ENCODE measurements around the gene PREPL.
"Not testable (repeated sequence)": the region's sequence is repeated elsewhere in the genome, so short reads cannot be mapped to it uniquely, and the experiment has no call there.

Gene PREPL

DNA sequence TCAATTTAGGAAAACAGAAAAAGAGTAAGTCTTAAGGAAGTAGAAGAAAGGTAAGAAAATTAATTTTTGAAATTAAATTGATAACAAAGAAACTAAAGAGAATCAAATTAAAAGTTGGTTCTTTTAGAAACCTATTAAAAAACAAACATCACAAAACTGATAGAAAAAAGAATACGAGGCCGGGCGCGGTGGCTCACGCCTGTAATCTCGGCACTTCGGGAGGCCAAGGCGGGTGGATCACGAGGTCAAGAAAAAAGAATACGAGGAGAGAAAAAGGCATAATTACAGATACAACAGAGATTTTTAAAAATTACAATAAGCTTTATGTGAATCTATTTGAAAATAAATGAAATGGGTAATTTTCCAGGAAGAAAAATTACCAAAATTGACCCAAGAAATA lies 11.8 kb downstream of the PREPL start:
- in situ Hi-C loops (cut with MboI; ENCODE audit: low sequenced_read_pairs) = no loop called here

- in situ Hi-C loops (cut with MboI; ENCODE audit: low sequenced_read_pairs) = no loop called here
These were observed 12.9 kb downstream of the PREPL start for GRCh38 chr2:44348400-44348799.

DNA sequence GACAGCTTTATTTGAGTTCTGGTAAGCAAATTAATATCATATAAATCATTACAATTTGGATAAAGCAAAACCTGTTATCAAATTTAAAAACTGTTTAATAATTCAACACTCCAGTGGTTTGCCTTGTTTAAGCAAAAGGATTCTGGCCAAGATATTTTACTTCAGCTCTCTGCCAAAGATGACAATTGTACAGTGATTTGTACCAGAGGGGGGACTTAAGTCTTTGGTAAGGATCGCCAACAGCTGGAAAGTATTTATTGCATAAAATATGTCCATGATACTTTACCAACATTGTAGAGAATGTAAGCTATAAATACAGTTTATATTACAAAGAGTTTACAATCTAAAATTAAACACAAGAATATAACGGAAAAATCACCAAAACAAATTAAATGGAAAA lies 13.8 kb downstream of the PREPL start:
- in situ Hi-C loops (cut with MboI; ENCODE audit: low sequenced_read_pairs) = no loop called here

GRCh38 chr2:44342854-44343253 lies 18.4 kb downstream of the PREPL start:
- in situ Hi-C loops (cut with MboI; ENCODE audit: low sequenced_read_pairs) = no loop called here

- in situ Hi-C loops (cut with MboI; ENCODE audit: low sequenced_read_pairs) = no loop called here
These were observed 25.3 kb downstream of the PREPL start for GRCh38 chr2:44335806-44336538.

DNA sequence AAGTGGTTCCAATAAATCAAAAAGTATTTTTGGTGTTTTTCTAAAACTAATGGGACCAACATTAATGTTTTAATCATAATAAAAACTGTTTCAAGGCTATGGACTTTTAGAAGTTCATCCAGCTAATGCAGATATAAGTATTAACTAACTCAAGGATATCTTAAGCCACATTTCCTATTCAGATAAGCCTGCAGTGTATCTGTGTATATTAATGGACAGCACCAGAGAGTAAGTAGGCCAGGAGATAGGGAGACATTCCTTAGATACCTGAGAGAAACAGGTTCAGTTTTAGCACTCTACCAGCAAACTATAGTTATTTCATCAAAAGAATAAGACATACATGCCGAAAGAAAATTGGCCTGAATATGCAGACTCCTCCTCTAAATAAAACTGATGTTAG lies 27.3 kb downstream of the PREPL start:
- in situ Hi-C loops (cut with MboI; ENCODE audit: low sequenced_read_pairs) = no loop called here

GRCh38 chr2:44330801-44331200 lies 30.5 kb downstream of the PREPL start:
- in situ Hi-C loops (cut with MboI; ENCODE audit: low sequenced_read_pairs) = no loop called here

GRCh38 chr2:44329343-44329742 lies 32.0 kb downstream of the PREPL start:
- in situ Hi-C loops (cut with MboI; ENCODE audit: low sequenced_read_pairs) = no loop called here

GRCh38 chr2:44328750-44329149 lies 32.5 kb downstream of the PREPL start:
- in situ Hi-C loops (cut with MboI; ENCODE audit: low sequenced_read_pairs) = no loop called here

DNA sequence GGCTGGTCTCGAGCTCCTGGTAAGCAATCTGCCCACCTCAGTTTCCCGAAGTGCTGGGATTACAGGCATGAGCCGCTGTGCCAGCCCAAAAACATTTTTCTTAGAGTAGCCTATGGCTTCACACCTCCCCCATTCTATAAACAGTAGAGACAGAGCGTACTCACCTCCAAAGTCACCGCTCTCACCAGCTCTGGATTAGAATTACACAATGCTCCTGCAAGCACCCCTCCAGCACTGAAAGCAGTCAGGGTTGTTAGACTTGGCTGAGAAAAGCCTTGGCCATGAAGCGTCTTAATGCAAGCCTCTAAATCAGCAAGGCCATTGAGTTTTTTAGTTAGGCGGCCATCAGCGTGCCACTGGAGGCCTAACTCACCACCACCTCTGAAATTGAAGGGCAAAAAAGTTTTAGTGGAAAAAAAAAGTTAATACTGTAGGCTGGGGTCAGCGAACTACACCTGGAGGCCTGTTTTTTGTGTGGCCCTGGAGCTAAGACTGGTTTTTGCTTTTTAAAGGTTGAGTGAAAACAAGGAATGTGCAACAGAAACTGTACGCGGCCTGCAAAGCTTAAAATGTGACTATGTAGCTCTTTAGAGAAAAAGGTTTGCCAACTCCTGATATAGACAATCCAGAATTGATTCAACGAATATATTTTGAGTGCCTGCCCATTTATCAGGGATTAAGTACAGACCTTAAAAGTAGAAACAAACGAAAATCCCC lies 34.6 kb downstream of the PREPL start:
- in situ Hi-C loops (cut with MboI; ENCODE audit: low sequenced_read_pairs) = no loop called here

DNA sequence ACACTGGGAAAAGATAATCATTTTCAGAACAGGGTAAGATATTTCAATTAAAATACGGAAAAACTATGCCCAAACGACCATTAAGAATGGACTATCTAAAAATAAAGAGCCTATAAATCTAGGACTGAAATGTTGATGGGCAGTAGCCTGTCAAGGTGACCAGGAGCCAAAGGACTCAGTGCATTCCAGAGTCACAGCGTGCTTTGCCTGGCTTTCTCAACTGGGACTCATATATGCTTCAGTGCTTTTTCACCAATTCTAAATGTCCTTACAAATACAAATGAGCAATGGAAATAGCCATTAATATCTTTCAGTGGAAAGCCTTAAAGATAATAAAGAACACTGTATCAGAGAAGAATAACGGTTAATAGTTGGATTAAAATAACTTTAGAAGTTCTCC lies 35.4 kb downstream of the PREPL start:
- in situ Hi-C loops (cut with MboI; ENCODE audit: low sequenced_read_pairs) = no loop called here

DNA sequence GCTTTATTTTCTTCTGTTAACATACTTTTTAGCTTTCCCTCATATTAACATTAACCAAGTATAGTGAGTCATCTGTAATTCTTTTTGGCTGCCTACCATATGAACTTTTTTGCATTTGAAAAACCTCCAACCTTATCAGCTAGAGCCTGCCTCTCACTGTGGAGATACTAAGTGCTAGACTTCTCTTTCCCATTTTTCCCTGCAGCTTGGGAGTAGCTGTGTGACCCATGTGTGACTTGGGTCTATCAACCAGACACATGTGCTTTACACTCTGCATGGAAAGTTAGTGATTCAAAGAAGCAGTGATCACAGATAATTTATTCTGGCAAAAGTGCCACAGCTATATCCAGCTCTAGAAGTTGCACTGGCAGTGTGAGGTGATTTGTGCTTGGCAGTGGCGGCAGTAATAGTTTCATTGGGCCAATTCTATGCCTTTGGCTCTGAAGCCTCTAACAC lies 36.3 kb downstream of the PREPL start:
- in situ Hi-C loops (cut with MboI; ENCODE audit: low sequenced_read_pairs) = no loop called here

- in situ Hi-C loops (cut with MboI; ENCODE audit: low sequenced_read_pairs) = no loop called here
These were observed 39.9 kb downstream of the PREPL start for GRCh38 chr2:44321360-44321759.

DNA sequence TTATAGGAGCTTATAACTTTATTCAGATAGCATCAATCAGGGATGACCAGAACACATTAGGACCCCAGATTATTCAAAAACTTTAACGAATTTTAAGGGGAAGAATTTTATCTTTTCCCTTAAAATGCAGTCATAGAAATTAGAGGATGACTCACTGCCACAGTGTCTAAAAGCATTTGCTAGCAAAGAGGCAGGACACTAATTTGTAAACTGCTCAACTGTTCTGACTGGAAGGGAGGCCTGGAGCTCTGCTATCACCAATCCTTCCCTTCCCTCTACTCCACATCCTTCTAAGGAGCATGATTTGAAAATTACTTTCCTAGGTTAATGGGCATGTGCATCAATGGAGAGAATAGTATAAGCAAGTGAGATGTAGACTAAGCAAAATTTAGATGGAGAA lies 40.5 kb downstream of the PREPL start:
- in situ Hi-C loops (cut with MboI; ENCODE audit: low sequenced_read_pairs) = no loop called here

DNA sequence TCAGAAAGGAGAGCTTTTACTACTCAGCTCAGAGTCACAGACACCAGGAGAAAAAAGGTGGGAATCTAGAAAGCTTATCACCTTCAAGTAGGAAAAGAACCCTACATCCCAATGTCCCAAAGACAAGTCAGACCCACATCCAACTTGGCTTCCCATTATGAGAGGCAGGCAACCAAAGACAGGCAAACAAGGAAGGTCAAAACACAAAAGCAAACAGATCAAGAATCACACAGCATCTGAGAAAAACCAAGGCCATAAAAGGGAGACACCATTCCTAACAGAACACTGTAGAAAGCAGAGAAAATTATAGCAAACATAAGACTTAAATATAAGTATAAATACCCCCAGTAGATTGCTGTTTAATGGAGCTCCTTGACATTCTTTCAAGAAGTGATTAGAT lies 45.3 kb downstream of the PREPL start:
- in situ Hi-C loops (cut with MboI; ENCODE audit: low sequenced_read_pairs) = no loop called here

GRCh38 chr2:44314362-44314761 lies 46.9 kb downstream of the PREPL start:
- in situ Hi-C loops (cut with MboI; ENCODE audit: low sequenced_read_pairs) = no loop called here

DNA sequence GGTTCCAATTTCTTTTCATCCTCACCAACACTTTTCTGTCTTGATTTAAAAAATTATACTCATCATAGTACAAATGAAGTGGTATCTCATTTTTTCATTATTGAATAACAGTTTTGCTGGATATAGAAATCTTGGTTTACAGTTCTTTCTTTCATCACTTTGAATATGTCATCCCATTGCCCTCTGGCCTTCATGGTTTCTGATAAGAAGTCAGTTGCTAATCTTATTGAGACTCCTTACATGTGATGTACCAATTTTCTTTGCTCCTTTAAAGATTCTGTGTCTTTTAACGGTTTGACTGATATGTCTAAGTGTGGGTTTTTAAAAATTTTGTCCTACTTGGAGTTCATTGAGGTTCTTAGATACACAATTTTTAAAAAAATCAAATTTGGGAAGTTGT lies 51.0 kb downstream of the PREPL start:
- in situ Hi-C loops (cut with MboI; ENCODE audit: low sequenced_read_pairs) = no loop called here

DNA sequence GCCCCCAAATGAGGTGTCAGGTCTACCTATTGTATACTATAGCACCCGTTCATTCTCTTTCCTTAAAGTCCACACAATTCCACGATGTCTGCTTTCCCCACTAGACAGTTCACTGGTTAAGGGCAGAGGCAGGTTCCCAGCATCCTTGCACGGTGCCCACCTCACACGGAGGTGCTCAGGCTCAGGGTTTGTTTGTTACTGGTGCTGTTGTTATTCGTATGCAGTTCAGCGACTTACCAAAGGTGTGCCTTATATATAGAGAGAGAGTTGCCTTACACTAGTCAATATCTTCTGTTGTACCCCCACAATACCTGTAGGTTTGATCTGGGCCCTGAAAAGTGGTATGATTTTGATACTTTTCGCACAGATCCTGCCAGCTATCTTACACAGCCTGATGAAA lies 55.4 kb downstream of the PREPL start:
- in situ Hi-C loops (cut with MboI; ENCODE audit: low sequenced_read_pairs) = no loop called here

DNA sequence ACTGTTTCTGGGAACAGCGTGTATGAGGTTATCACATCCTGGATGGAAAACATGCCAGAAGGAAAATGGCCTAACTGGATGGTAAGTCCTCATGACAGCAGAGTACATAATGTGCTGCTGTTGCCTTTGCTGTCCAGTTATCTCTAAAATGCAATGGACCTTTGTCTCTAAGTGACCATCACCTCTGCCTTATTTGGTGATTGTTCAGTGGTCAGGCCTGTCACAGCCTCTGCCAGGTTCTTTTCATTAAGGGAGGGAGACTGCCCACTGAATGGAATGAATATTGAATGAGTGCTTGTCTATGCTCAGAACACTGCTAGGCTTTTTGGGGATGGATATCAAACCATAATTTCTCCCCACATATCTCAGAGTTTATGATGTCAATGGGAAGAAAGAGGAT lies 57.0 kb downstream of the PREPL start:
- in situ Hi-C loops (cut with MboI; ENCODE audit: low sequenced_read_pairs) = no loop called here

DNA sequence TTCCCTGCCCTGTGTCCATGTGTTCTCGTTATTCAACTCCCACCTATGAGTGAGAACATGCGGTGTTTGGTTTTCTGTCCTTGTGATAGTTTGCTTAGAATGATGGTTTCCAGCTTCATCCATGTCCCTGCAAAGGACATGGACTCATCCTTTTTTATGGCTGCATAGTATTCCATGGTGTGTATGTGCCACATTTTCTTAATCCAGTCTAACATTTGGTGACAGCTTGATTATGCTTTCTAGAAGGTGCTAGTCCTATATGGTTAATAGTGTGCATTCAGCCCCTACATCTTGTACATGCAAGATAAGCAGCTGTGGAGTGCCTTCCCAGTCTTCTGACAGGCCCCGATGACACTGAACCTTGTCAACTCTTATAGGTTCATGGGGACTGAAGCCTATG lies 57.5 kb downstream of the PREPL start:
- in situ Hi-C loops (cut with MboI; ENCODE audit: low sequenced_read_pairs) = not testable (repeated sequence)

- in situ Hi-C loops (cut with MboI; ENCODE audit: low sequenced_read_pairs) = no loop called here
These were observed 60.2 kb downstream of the PREPL start for GRCh38 chr2:44301111-44301510.

DNA sequence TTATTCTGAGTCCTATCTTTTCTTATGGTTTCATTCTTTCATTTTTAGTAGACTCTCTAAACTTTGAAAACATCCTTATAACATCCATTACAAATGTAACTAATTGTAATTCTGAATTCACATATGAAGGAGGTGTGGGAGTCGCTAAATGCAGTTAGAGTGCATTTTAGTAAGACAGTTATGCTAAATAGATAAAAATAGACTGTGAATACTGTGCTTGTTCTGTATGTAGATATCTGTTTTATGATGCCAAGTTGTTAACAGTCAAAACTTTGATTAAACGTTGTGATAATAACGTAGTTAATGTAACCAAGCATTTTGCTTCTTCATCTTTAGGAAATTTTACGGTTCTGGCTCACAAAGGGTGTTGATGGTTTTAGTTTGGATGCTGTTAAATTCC lies 61.7 kb downstream of the PREPL start:
- in situ Hi-C loops (cut with MboI; ENCODE audit: low sequenced_read_pairs) = no loop called here

GRCh38 chr2:44297431-44297830 lies 63.9 kb downstream of the PREPL start:
- in situ Hi-C loops (cut with MboI; ENCODE audit: low sequenced_read_pairs) = no loop called here
